ENCODE results near the gene DAB2.

DNA sequence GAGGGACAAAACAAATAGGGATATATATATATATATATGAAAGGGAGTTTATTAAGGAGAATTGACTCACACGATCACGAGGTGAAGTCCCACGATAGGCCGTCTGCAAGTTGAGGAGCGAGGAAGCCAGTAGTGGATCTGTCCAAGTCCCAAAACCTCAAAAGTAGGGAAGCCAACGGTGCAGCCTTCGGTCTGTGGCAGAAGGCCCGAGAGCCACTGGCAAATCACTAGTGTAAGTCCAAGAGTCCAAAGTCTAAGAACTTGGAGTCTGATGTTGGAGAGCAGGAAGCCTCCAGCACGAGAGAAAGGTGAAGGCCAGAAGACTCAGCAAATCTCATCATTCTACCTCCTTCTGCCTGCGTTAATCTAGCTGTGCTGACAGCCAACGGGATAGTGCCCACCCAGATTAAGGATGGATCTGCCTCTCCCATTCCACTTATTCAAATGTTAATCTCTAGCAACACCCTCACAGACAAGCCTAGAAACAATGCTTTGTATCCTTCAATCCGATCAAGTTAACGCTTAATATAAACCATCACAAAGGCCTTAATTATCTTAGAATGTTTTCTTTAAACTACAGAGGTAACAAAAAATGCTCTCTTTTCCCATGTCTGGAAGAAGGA, 23.8 kb upstream of the DAB2 start:
- TF ChIP-seq EZH2 (IDR thresholded peaks at IDR 0.05; ENCODE audit: insufficient read depth, poor library complexity, severe bottlenecking) (no peak), EZH2phosphoT487 (IDR thresholded peaks at IDR 0.05; ENCODE audit: insufficient read depth, low read depth) (no peak)
